Choroid plexus epithelial cell (primary cell): ENCODE data around the gene SLC25A45.

Experiments
- DNase-seq: peaks from one replicate; pipeline ENCODE4 v3.0.0-alpha.2; 2010; ENCODE audit warnings: low read depth
- H3K4me3 ChIP-seq: 2 replicates; pipeline ENCODE4 v1.5.1; 2011; ENCODE audit warnings: low read depth, mild to moderate bottlenecking, control low read depth, low read length, moderate library complexity
- TF ChIP-seq, protein P1 (sequence below): conservative IDR thresholded peaks from 2 replicates; pipeline ENCODE4 v1.5.1; 2011; ENCODE audit warnings: low read depth, mild to moderate bottlenecking, control low read depth, inconsistent platforms, low read length, moderate library complexity

Gene SLC25A45

GRCh38 chr11:65389294-65389980 lies 7.0 kb upstream of the SLC25A45 start:
- DNase-seq: no peak
- H3K4me3 ChIP-seq: no peak overlapping the region
- TF ChIP-seq, protein P1, sequence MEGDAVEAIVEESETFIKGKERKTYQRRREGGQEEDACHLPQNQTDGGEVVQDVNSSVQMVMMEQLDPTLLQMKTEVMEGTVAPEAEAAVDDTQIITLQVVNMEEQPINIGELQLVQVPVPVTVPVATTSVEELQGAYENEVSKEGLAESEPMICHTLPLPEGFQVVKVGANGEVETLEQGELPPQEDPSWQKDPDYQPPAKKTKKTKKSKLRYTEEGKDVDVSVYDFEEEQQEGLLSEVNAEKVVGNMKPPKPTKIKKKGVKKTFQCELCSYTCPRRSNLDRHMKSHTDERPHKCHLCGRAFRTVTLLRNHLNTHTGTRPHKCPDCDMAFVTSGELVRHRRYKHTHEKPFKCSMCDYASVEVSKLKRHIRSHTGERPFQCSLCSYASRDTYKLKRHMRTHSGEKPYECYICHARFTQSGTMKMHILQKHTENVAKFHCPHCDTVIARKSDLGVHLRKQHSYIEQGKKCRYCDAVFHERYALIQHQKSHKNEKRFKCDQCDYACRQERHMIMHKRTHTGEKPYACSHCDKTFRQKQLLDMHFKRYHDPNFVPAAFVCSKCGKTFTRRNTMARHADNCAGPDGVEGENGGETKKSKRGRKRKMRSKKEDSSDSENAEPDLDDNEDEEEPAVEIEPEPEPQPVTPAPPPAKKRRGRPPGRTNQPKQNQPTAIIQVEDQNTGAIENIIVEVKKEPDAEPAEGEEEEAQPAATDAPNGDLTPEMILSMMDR: no peak

GRCh38 chr11:65388731-65389130 lies 6.3 kb upstream of the SLC25A45 start:
- peak; percentile 27 for DNase-seq
- H3K4me3 ChIP-seq: peak overlapping the region; percentile 22
- TF ChIP-seq, protein P1: no peak

GRCh38 chr11:65386307-65387140 lies 4.1 kb upstream of the SLC25A45 start, which contains the start of gene FRMD8:
Gene FRMD8 (plus strand): TSS chr11:65386637. CDS start chr11:65387037, 400 bp downstream.
- TF ChIP-seq, protein P1: no peak
- peak within 1 kb of the TSS; percentile 92 for H3K4me3 ChIP-seq
- peak; percentile 74 for DNase-seq

- TF ChIP-seq, protein P1: no peak
- DNase-seq: peak; percentile 47
- H3K4me3 ChIP-seq: no peak overlapping the region
Measured at GRCh38 chr11:65384301-65384889, 1.9 kb upstream of the SLC25A45 start.

- DNase-seq: no peak
- TF ChIP-seq, protein P1: no peak
Measured at GRCh38 chr11:65383778-65384177, 1.3 kb upstream of the SLC25A45 start.

GRCh38 chr11:65382804-65383368 lies 440 bp upstream of the SLC25A45 start:
- H3K4me3 ChIP-seq: peak overlapping the region; percentile 37
- DNase-seq: no peak
- TF ChIP-seq, protein P1: no peak

More at GRCh38 chr11:65383778-65384177, 1.3 kb upstream of the SLC25A45 start:
- H3K4me3 ChIP-seq: no peak overlapping the region
